Measurements from ENCODE around the gene MARCHF3. TPM values are rescaled to one million over a fixed set of nuclear protein-coding genes. Genes with fewer than 3 reads are reported as not detected.

Gene MARCHF3
- total and polyA plus RNA-seq, 10 of the 15 experiments (the other 5 are each of a cell fraction or from before 2014, with no cell fraction given), result 3.6 to 24.1 (median 11.3) TPM

DNA sequence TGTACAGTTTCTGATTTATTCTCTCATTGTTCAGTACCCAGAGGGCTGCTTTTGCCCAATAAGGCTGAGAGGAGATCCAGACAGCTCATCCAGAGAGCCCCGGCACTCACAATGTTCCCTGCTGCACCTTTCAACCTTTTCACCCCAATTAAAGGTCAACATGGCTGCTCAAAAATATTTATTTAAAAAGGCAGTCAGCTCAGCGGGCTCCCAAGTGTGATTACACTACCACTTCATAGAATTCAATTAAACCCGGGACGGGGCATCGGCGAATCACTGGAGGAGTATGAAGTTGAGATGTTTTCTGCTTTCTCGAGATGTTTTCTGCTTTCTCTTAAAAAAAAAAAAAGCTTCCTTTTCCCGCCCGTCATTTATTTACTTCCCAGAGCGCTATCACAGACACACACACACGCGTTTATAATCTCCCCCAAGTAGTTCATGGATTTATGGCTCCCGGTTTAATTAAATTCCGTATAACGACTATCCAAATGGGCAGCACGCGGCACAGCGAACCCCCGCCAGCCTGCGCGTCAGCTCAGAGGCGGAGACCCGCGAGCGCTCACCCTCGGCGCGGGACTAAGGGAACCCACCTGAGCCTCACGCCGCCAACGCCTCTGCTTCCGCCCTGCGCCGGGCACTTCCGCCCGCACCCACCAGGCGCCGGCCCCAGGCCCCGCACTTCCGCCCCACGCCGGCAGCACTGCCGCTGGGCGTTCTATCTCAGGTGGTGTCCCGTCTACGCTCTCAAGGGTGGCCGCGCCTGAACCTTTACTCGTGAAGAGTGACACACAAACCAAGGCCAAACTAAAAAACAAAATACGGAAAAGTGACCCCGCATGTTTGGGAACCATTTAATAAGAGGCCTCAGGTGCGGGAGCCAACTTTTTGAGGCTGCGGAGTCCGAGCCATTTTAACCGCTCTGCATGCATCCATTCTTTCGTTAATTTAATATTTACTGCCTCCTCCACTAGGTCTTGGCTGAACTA lies 42.8 kb upstream of the MARCHF3 start, which contains the start of gene C5orf63 (continued):
- TF ChIP-seq, protein P1, sequence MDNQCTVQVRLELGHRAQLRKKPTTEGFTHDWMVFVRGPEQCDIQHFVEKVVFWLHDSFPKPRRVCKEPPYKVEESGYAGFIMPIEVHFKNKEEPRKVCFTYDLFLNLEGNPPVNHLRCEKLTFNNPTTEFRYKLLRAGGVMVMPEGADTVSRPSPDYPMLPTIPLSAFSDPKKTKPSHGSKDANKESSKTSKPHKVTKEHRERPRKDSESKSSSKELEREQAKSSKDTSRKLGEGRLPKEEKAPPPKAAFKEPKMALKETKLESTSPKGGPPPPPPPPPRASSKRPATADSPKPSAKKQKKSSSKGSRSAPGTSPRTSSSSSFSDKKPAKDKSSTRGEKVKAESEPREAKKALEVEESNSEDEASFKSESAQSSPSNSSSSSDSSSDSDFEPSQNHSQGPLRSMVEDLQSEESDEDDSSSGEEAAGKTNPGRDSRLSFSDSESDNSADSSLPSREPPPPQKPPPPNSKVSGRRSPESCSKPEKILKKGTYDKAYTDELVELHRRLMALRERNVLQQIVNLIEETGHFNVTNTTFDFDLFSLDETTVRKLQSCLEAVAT (IDR thresholded peaks at IDR 0.05), result peak; percentile 94
- TF ChIP-seq FOS (IDR thresholded peaks at IDR 0.05; ENCODE audit: borderline replicate concordance, extremely low read depth, insufficient read length) (no peak), MAX (IDR thresholded peaks at IDR 0.05; ENCODE audit: low read depth, low read length) (peak; percentile 73; the same call in 1 of the 2 replicates), ZNF274 (IDR thresholded peaks at IDR 0.05; ENCODE audit: insufficient read depth, insufficient read length) (no peak), POLR2A (IDR thresholded peaks at IDR 0.05; ENCODE audit: low read depth, low read length) (peak; percentile 88), DPF2 (IDR thresholded peaks at IDR 0.05) (peak; percentile 56; the same call in 1 of the 2 replicates), EED (IDR thresholded peaks at IDR 0.05; ENCODE audit: low read depth) (no peak), HDAC2 (IDR thresholded peaks at IDR 0.05) (no peak), POLR2AphosphoS5 (IDR thresholded peaks at IDR 0.05; ENCODE audit: low read length) (peak; percentile 62; the same call in 1 of the 2 replicates), NFXL1 (IDR thresholded peaks at IDR 0.05; ENCODE audit: borderline replicate concordance) (no peak), RBBP5 (conservative IDR thresholded peaks at IDR 0.05) (no peak), RAD51 (IDR thresholded peaks at IDR 0.05) (no peak), PML (IDR thresholded peaks at IDR 0.05; ENCODE audit: low read length) (0 out of 2 replicates have a peak, but pooled peaks have one; percentile 56), SPI1 (IDR thresholded peaks at IDR 0.05; ENCODE audit: borderline replicate concordance, insufficient read depth, low read depth, low read length) (peak; percentile 59; the same call in 1 of the 2 replicates), SMARCA5 (IDR thresholded peaks at IDR 0.05) (0 out of 2 replicates have a peak, but pooled peaks have one; percentile 78), CREM (IDR thresholded peaks at IDR 0.05; ENCODE audit: low read depth) (peak; percentile 44; the same call in 1 of the 2 replicates), SIX5 (IDR thresholded peaks at IDR 0.05; ENCODE audit: low read depth, low read length, severe bottlenecking) (no peak), EGR1 (IDR thresholded peaks at IDR 0.05; ENCODE audit: borderline replicate concordance in 1 of 2, low read depth in 2 of 2, low read length in 2 of 2) (peak in 1 of 2 experiments; percentile 93; a peak in 2 of 3 replicates), CREB1 (IDR thresholded peaks at IDR 0.05; ENCODE audit: low read depth) (no peak; the same call in 1 of the 2 replicates), ZNF622 (IDR thresholded peaks at IDR 0.05) (no peak), ATF7 (IDR thresholded peaks at IDR 0.05; ENCODE audit: low read depth) (no peak), NR2F1 (conservative IDR thresholded peaks at IDR 0.05) (peak; percentile 71)
- TF ChIP-seq, protein P2, sequence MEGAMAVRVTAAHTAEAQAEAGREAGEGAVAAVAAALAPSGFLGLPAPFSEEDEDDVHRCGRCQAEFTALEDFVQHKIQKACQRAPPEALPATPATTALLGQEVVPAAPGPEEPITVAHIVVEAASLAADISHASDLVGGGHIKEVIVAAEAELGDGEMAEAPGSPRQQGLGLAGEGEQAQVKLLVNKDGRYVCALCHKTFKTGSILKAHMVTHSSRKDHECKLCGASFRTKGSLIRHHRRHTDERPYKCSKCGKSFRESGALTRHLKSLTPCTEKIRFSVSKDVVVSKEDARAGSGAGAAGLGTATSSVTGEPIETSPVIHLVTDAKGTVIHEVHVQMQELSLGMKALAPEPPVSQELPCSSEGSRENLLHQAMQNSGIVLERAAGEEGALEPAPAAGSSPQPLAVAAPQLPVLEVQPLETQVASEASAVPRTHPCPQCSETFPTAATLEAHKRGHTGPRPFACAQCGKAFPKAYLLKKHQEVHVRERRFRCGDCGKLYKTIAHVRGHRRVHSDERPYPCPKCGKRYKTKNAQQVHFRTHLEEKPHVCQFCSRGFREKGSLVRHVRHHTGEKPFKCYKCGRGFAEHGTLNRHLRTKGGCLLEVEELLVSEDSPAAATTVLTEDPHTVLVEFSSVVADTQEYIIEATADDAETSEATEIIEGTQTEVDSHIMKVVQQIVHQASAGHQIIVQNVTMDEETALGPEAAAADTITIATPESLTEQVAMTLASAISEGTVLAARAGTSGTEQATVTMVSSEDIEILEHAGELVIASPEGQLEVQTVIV (IDR thresholded peaks at IDR 0.05; ENCODE audit: borderline replicate concordance, partially characterized antibody), result peak; percentile 33
- TF ChIP-seq, protein P3, sequence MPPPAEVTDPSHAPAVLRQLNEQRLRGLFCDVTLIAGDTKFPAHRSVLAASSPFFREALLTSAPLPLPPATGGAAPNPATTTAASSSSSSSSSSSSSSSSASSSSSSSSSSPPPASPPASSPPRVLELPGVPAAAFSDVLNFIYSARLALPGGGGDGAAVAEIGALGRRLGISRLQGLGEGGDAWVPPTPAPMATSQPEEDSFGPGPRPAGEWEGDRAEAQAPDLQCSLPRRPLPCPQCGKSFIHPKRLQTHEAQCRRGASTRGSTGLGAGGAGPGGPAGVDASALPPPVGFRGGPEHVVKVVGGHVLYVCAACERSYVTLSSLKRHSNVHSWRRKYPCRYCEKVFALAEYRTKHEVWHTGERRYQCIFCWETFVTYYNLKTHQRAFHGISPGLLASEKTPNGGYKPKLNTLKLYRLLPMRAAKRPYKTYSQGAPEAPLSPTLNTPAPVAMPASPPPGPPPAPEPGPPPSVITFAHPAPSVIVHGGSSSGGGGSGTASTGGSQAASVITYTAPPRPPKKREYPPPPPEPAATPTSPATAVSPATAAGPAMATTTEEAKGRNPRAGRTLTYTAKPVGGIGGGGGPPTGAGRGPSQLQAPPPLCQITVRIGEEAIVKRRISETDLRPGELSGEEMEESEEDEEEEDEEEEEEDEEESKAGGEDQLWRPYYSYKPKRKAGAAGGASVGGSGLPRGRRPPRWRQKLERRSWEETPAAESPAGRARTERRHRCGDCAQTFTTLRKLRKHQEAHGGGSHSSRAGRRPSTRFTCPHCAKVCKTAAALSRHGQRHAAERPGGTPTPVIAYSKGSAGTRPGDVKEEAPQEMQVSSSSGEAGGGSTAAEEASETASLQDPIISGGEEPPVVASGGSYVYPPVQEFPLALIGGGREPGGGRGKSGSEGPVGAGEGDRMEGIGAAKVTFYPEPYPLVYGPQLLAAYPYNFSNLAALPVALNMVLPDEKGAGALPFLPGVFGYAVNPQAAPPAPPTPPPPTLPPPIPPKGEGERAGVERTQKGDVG (CRISPR knock-in tag; IDR thresholded peaks at IDR 0.05), result no peak

Data from GM12878 (cell line).